IPS-18c (cell line): ENCODE measurements around the gene APPBP2.

ENCODE experiments used
- H3K4me3 ChIP-seq: 2 replicates; pipeline ENCODE4 v1.7.0; 2013; ENCODE audit warnings: low read depth, mild to moderate bottlenecking, low read length, moderate library complexity; ENCODE audit not compliant: insufficient read depth
- H3K9me3 ChIP-seq: one replicate; pipeline ENCODE4 v1.6.1; 2013; ENCODE audit warnings: mild to moderate bottlenecking, low read length, moderate library complexity; ENCODE audit not compliant: control insufficient read depth, insufficient read depth

Gene APPBP2

GRCh38 chr17:60393840-60394723 is 132.0 kb downstream of the APPBP2 start:
- Histone ChIP-seq H3K9me3 (no peaks in the 10 kb centered on the region), H3K4me3 (no peak overlapping the region)
